HG03460 (cell line): ENCODE results near the gene PMPCA.
"Not testable (repeated sequence)": the region's sequence is repeated elsewhere in the genome, so short reads cannot be mapped to it uniquely, and the experiment has no call there.

ENCODE experiments used
- ATAC-seq: cut with Tn5 transposase; IDR thresholded peaks from one replicate; pipeline ENCODE4 v1.9.1; 2021; ENCODE audit not compliant: unreplicated experiment

PMPCA gene

GRCh38 chr9:136393531-136393930, 16.9 kb upstream of the PMPCA start:
- no peak for ATAC-seq

DNA sequence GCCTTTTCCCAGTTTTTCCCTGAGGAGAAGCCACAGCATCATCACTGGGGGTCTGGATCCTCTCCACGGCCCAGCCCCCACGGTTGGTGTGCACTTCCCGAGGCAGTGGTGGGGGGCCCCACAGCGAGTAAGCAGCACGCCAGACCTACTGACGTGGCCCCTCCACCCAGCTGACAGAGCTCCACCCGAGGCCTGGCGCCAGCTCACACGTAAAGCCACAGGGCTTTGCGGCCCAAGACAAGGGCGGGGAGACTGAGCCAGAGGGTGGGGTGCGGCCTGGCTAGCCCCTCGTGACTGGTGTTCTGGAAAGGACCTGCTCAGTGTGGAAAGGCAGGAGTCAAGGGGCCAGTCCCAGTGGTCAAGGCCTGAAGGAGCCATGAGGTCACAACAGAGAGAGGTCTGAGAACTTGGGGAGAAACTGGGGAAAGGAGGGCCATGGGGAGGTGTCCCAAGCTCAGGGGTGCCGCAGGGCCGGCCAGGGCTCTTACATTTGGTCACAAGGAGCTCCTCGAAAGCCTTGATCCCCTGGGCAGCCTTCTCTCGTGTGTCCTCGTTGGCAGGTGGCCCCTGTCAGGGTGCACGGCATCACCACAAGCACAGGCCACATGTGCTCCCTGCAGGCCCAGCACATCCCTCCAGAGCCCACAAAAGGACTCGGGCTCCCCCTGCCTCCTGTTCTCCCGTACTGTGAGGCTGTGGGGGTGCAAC, 16.0 kb upstream of the PMPCA start:
- no peak for ATAC-seq

- no peak for ATAC-seq
These were observed 15.5 kb upstream of the PMPCA start for GRCh38 chr9:136395020-136395340.

DNA sequence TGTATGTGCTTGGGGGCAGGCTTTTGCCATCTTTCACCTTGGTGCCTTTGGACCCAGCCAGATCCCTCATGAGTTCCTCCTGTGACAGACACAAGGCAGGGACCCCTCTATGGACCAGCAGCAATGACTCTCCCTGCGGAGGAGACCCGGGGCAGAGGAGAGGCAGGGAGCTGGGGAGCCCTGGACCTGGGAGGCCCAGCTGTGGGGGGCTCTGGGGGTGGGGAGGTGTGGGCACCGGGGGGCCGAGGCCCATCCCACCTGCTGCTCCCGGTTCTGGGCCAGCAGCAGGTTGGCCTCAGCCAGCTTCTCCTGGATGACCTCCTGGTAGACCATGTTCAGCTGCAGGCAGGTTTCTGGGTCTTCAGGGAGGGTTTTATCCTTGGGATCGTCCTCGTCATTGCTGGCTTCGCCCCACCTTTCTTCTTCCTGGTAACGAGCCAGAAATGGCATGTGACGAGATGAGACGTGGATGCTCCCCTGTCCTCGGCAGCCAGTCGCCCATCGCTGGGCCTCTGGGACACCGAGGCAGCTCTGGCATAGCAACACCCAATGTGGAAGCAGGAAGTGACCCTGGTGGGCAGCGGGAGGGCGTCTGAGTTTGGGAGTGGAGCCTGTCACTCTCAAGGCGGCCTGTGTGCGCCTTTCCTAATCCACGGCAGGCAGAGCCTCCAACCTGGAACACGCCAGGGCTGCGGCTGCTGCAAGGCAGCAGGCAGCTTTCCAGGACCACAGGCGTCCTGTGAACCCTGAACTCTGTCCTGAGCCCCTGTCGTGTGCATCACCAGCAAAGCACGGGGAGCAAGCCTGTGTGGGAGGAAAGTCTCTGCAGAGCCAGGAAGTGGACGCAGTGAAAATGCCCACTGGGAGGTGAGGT, 14.9 kb upstream of the PMPCA start:
- no peak for ATAC-seq

DNA sequence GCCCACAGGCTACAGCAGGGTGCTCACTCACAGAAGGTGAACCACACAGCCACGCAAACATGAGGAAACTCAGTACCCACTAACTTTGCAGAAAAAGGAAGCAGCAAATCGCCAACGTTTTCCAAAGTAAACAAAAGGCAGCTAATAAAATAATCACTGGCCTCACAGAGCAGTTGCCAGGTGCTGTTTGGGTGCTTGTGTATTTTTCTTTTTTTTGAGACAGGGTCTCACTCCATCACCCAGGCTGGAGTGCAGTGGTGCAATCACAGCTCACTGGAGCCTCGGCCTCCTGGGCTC, 14.3 kb upstream of the PMPCA start:
- no peak for ATAC-seq

DNA sequence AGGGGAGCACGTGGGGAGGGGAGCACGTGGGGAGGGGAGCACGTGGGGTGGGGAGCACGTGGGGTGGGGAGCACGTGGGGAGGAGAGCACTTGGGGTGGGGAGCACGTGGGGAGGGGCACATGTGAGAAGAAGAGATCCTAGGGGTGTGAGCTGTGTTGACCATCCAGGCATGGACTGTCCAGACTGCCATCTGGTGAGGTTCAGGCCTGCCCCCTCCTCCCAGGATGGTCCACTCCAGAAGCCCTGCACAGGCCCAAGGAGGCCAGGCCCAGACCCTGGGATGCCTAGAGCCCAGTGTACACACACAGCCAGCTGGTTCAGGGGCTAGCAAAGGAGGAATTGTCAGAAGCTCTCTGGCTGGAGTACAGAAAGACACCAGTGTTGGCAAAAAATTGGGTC, 12.8 kb upstream of the PMPCA start:
- ATAC-seq: no peak

GRCh38 chr9:136398286-136398685, 12.2 kb upstream of the PMPCA start:
- no peak for ATAC-seq

- ATAC-seq: no peak
These were observed 11.1 kb upstream of the PMPCA start for GRCh38 chr9:136399176-136400037.

DNA sequence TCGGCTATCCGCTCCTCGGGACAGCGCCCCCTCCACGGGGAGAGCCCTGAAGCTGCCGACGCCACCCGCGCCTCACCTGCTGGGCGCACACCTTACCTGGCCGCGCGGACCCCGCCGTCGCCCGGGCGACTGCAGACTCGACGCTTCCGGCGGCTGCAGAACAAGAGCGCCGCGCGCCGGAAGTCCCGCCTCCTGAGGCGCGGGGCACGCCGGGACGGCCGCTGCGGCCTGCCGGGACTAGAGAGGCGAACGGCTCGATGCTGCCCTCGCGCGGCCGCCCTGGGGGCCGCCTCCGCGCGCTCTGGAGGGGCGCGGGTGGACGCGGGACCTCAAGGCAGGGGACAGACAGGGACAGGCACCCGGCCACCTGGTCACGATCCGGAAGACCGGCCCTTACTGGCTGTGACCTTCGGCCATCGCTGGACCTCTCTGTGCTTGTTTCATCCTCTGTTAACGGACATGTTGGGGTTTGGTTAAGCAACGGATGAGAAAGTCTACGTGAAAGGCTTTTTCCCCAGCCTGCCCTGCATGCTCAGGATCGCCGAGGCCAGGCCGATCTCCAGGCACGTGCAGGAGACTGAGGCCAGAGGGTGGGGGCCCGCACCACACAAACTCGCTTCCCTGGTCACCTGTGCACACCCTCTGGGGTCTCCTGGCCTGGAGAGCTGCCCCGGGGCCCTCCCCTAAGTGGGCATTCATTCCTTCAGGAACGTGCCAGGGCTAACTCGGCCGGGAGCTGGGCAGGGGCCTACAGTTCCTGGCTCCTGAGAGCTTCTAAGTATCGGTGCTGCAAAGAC, 10.2 kb upstream of the PMPCA start, which contains the start of gene SNAPC4:
TSS of gene SNAPC4 (minus strand) at position 133 of the 797 bp plus-strand sequence. CDS start 1,742 bp downstream, outside the sequence.
- peak; percentile 71 for ATAC-seq

DNA sequence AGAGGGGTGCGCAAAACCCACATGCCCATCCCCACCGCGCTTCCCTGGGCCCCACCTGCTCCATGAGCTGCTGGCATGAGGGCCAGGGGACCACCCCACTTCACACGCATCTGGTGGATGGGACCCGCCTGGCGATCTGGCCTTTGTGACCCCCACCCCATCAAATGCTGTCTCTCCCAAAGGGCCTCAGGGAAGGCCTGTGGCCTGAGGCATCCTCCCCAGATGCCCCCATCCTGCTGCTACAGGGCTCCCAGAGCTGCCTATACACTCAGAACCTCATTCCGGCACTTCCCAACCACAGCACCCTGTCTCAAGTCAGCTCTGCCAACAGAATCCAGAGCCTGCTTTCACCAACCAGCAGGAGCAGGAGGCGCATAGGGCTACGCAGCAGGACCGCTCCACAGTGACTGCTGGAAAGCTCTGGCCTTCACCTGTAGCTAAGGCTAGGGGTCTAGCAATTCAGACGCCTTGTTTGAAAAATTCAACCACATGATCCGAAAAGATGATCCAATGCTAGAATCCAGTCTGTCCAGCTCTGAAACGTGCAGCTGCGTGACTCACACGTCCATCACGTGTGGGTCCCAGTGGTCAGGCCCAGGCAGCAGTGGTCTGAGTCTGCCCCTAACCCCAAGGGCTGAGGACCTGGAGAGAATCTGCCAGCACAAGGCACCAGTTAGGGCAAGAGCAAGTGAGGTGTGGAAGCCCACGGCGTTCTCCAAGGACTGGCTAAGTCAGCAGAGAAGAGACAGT, 9.1 kb upstream of the PMPCA start:
- no peak for ATAC-seq

DNA sequence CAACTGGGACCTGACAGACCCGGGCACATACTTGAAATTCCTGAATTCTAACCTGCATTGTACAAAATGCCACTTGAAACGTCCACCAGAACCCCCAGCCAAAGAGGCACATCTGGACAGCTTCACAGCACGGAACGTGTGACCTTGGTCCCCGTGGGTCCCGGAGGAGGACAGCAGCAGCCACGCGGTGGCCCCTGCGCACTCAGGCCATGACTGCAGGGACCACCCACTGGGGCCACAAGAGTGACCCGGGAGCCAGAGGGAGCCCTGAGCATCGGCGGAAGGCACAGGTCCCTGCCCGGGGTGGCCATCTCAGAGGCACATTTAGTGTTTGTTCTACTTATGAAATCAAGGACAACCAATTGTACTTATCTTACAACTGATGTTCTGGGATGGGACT, 8.4 kb upstream of the PMPCA start:
- no peak for ATAC-seq

DNA sequence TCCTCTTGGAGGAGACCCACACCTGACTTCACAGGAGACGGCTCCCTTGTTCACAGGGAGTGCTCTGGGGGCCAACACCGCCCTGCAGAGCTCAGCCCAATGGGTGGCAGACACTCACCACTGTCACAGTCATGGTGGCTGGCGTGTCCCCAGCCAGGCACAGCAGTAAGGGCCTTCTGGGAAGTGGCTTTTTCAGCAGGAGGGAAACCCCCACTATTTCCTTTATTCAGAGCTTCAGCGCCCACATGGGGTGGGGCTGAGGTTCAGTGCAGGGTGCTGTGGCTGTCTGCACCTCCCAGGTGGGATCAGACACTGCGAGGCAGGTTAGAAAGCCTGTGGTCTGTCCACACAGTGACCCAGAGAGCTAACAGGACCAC, 6.9 kb upstream of the PMPCA start:
- ATAC-seq: peak; percentile 42

DNA sequence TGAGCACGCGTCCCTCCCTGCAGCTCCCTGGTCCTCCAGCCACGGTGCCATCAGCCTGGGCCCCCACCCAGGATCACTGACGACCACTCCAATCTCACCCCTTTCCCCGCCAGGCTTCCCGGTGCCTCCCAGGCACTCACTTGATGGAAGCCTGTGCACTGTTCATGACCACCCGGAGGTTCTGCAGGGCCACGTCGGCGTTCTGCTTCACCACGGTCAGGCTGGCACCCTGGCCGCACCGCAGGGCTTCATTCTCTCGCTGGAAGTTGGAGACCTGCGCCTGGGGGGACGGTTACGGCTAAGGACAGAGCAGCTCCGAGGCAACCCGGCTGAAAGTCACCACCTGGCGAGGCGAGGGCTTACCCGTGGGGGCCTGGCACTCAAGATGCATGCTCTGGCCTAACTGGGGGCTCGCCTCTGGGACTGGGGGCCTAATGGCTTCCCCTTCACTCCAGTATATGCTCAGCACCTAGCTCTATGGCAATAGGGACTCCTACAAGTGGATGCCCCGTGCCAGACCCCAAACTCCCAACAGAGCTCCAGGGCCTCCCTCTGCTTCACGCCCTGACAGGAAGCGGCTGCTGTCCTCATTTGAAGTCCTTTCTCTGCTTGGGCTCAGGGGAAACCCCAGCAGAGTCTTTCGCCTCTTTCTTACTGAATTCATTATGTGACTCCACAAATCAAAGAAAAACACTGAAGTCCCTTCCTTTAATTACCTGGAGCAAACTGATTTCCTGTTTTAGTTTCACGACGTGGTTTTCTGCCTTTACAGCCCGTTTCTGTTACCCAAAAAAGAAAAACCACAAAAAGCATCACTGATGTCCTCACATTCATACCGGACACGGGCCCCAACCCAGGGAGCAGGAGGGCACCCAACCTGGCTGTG, 6.3 kb upstream of the PMPCA start:
- no peak for ATAC-seq

DNA sequence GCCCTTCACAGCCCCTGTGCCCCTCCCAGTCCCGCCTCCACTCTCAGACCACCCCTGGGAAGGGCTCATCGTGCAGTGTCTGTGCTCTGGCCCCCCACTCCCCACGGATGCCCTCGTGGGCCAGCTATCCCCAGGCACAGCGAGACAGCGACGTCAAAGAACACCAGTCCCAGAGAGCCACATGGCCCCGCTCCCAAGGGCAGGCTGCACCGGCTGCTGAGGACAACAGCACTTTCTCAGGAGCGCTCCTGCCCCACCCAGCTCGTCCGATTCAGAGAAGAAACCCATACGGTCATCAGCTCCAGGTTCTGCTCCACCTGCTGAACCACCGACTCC, 5.7 kb upstream of the PMPCA start:
- no peak for ATAC-seq

DNA sequence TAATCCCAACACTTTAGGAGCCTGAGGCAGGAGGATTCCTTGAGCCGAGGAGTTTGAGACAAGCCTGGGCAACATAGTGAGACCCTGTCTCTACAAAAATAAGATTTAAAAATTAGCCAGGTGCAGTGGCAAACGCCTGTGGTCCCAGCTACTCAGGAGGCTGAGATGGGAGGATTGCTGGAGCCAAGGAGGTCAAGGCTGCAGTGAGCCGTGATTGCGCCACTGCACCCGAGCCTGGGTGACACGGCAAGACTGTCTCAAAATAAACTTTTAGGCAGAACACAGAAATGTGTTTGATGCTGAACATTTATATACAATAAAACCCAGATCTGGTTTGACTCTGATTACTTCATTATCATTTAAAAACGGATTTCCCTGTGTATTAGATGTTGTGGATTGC, 5.0 kb upstream of the PMPCA start:
- ATAC-seq: no peak

DNA sequence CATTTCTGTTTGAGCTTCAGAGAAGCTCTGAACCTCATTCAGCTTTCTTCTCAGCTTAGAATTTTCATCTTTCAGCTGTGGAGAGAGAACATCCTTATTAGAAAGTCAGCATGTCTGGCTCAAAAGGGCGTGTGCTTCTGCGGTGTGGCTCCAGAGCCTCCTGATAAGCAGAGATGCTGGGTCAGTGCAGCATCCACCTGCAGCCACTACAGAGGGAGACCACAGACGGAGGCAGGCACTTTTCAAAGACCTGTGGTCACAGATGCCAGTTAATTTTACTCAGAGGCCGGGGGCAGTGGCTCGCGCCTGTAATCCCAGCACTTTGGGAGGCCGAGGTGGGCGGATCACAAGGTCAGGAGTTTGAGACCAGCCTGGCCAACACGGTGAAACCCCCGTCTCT, 4.6 kb upstream of the PMPCA start:
- ATAC-seq: not testable (repeated sequence)

DNA sequence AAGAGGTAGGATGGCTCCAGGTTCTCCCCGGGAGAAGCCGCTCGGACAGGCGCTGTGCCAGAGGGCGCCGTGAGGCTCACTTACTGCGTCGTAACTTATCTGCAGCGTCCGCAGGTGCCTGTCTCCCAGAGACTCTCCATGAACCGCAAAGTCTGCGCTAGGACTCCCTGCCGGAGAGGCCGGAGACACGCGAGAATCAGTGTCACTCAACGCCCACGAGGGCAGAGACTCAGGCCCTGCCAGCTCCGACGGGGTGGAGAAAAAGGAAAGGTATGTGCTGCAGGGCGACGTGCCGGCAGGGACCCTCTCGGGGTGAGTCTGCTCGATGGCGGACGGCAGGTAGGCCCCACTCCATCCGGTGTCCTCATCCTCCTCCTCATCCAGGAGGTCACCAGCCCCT, 3.4 kb upstream of the PMPCA start:
- ATAC-seq: not testable (repeated sequence)

DNA sequence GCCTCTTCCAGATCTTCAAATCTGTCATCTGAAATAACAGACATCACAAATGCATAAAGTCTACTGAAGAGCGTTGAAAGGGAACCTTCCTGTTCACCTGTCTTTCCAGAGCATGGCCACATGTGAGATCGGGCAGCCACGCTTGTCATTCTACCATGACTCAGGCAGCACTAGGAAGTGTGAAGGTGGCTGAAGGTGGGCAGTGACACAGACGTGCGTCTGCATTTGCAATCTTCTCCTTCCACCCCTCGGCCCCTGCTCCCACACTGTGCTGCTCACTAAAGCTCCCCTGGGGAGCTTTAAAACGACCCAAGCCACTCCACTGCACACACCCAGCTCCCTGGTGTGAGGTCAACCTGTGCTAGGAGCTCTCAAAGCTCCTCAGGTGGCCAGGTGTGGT, 2.5 kb upstream of the PMPCA start:
- no peak for ATAC-seq
